ENCODE data around the gene FRAS1. TPM values are rescaled to one million over a fixed set of nuclear protein-coding genes. Genes with fewer than 3 reads are reported as not detected.

FRAS1 gene
- total RNA-seq, 6 experiments from 2014 or later = 0.12 to 1.5 (median 0.45) TPM

GRCh38 chr4:78061939-78062570 is 4.9 kb downstream of the FRAS1 start:
- Histone ChIP-seq H3K9me3 (no peaks in the 10 kb centered on the region), H3K36me3 (no peaks in the 10 kb centered on the region), H3K27ac (no peak overlapping the region), H3K4me3 (no peak overlapping the region), H3K27me3 (peaks cover 0 to 5% of the 10 kb centered on the region in 2 donors), H3K4me1 (peaks cover 0 to 18% (median 4%) of the 10 kb centered on the region in 4 donors)
- no peak for ATAC-seq
- 78% methylated on average over 2 of the region's 2 CpGs for WGBS (ENCODE audit: insufficient coverage, low coverage, low lambda C conversion rate, missing lambda C conversion rate)
- DNase-seq = no peak
- TF ChIP-seq CTCF (IDR thresholded peaks at IDR 0.05) (no peak), POLR2A (IDR thresholded peaks at IDR 0.05) (no peak)
- intact Hi-C loops (cut with DNase I) = no loop called here

DNA sequence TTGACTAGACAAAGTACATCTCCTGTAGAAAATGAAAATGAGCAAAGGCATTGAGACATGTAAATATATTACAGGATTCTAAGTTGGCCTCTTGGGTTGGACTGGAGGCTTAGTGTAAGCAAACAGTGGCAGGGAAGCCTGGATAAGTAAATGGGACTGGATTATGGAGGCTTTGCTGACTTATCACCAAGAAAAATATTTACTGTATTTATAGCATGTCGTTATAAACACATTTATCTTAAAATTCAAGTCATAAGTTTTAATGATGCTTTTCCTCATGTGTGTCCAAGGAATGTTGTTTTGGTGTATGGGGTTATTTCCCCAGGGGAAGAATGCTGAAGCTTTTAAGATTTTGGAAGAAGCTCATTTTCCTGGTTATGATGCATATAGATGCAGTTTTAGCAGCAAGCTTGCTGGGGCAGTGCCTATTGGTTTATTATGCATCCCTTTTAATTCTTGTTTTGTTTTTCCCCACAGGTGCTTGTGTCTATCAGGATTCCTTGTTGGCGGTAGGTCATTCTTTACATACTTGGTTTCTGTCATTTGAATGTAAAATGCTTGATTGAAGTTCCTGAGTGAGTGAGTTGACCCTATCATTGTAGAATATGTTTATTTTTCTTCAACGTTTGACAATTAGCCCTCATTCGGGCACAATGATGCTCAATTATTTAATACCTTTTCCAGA is 8.5 kb downstream of the FRAS1 start:
- 40% methylated on average over 4 of the region's 4 CpGs for WGBS (ENCODE audit: insufficient coverage, low coverage, low lambda C conversion rate, missing lambda C conversion rate)
- ATAC-seq = no peak
- H3K36me3 ChIP-seq = no peaks in the 10 kb centered on the region
- no peaks in the 10 kb centered on the region for H3K4me1 ChIP-seq
- no peak overlapping the region for H3K4me3 ChIP-seq
- no peak overlapping the region for H3K27ac ChIP-seq
- no peaks in the 10 kb centered on the region for H3K9me3 ChIP-seq
- intact Hi-C loops (cut with DNase I) = no loop called here
- TF ChIP-seq CTCF (IDR thresholded peaks at IDR 0.05) (no peak), POLR2A (IDR thresholded peaks at IDR 0.05) (no peak)
- no peaks in the 10 kb centered on the region for H3K27me3 ChIP-seq
- no peak for DNase-seq

DNA sequence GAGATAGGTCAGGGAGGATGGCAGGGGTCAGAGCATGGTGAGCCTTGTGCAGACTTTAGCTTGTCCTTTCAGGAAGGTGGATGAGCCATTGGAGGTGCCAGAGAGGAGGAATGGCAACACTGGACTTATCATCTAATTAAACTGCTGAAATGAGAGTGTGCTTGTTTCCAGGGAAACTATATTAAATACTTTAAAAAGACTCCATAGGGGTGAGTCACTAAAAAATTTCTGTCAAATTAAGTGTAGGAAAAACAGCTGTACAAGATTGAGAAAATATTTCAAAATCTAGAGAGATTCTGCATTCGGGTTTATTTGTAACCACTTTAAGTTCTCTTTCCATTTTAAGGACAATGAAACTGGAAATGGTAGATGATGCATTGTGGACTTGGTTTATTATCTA is 11.4 kb downstream of the FRAS1 start:
- TF ChIP-seq POLR2A (IDR thresholded peaks at IDR 0.05) (no peak), CTCF (IDR thresholded peaks at IDR 0.05) (no peak)
- no peaks in the 10 kb centered on the region for H3K9me3 ChIP-seq
- H3K4me1 ChIP-seq = no peaks in the 10 kb centered on the region
- intact Hi-C loops (cut with DNase I) = no loop called here
- no peaks in the 10 kb centered on the region for H3K36me3 ChIP-seq
- no peaks in the 10 kb centered on the region for H3K27me3 ChIP-seq
- H3K27ac ChIP-seq = no peak overlapping the region
- 39% methylated on average over 1 of the region's 1 CpG for WGBS (ENCODE audit: insufficient coverage, low coverage, low lambda C conversion rate, missing lambda C conversion rate)
- H3K4me3 ChIP-seq = no peak overlapping the region
- ATAC-seq = no peak
- no peak for DNase-seq

DNA sequence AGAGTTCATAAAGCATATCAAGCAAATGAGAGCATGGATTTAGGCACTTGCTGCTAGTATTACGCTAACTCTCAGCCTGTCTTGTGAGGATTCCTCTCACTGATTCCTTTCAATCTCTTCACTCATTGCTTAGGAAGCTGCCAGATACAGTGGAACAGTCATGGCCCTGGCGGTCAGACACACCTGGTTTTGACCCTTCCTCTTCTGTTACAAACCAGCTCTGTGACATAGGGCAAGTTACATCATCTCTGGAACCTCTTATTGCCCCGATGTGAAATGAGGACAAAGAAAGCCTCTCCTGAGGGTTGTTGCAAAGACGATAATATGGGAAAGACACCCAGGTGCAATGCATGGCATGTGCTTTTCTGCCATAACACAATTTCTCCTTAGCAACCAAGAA is 12.2 kb downstream of the FRAS1 start:
- Histone ChIP-seq H3K36me3 (no peaks in the 10 kb centered on the region), H3K9me3 (no peaks in the 10 kb centered on the region), H3K4me1 (no peaks in the 10 kb centered on the region), H3K27me3 (no peaks in the 10 kb centered on the region), H3K4me3 (no peak overlapping the region), H3K27ac (no peak overlapping the region)
- ATAC-seq (no peak), DNase-seq (no peak)
- intact Hi-C loops (cut with DNase I) = no loop called here
- WGBS (ENCODE audit: insufficient coverage, low coverage, low lambda C conversion rate, missing lambda C conversion rate) = 28% methylated on average over 3 of the region's 4 CpGs
- TF ChIP-seq CTCF (IDR thresholded peaks at IDR 0.05) = no peak
- no peak for TF ChIP-seq POLR2A (IDR thresholded peaks at IDR 0.05)

Measured in right lobe of liver (tissue), 6 donors.